Progenitor cell of endocrine pancreas (in vitro differentiated cells): ENCODE results near the gene SPRED2. TPM values are rescaled to one million over a fixed set of nuclear protein-coding genes. Genes with fewer than 3 reads are reported as not detected.

Experiments
- DNase-seq: peaks from one replicate; pipeline ENCODE4 v3.0.0; 2021; ENCODE audit warnings: low spot score; ENCODE audit not compliant: unreplicated experiment
- H3K27ac Mint-ChIP-seq: 2 replicates; pipeline ENCODE4 v1.8.0; 2021; ENCODE audit warnings: mild to moderate bottlenecking, moderate library complexity, mixed read lengths
- H3K27me3 Mint-ChIP-seq: 2 replicates; pipeline ENCODE4 v1.8.0; 2021; ENCODE audit warnings: mixed read lengths
- H3K36me3 Mint-ChIP-seq: 2 replicates; pipeline ENCODE4 v1.8.0; 2022; ENCODE audit warnings: mixed read lengths; ENCODE audit not compliant: insufficient read depth
- H3K4me1 Mint-ChIP-seq: 2 replicates; pipeline ENCODE4 v1.8.0; 2021; ENCODE audit warnings: low read depth, mixed read lengths
- H3K4me3 Mint-ChIP-seq: 2 replicates; pipeline ENCODE4 v1.8.0; 2021; ENCODE audit warnings: low read depth, mild to moderate bottlenecking, moderate library complexity, mixed read lengths
- H3K9me3 Mint-ChIP-seq: 2 replicates; pipeline ENCODE4 v1.8.0; 2021; ENCODE audit warnings: low read depth, mixed read lengths
- CTCF ChIP-seq: fragments of 200-600 bp; sonication (generic); IDR thresholded peaks from one replicate; pipeline ENCODE4 v1.5.0; 2021; ENCODE audit warnings: antibody characterized with exemption, mild to moderate bottlenecking; ENCODE audit not compliant: unreplicated experiment
- total RNA-seq: library from RNA; stranded (reverse); gene quantifications from 2 replicates; pipeline ENCODE4 v1.2.1, GENCODE V29; 2021

The SPRED2 gene
- total RNA-seq, 1 donor from 2014 or later: 38.6 TPM

GRCh38 chr2:65407240-65407639 is 25.2 kb downstream of the SPRED2 start:
- no peak for DNase-seq
- Mint-ChIP-seq H3K4me3 (no peak overlapping the region), H3K27me3 (no peaks in the 10 kb centered on the region), H3K4me1 (peaks cover 46% of the 10 kb centered on the region), H3K9me3 (no peaks in the 10 kb centered on the region), H3K36me3 (no peaks in the 10 kb centered on the region), H3K27ac (no peak overlapping the region)
- no peak for TF ChIP-seq CTCF

- no peaks in the 10 kb centered on the region for H3K27me3 Mint-ChIP-seq
- H3K4me1 Mint-ChIP-seq: peaks cover 36% of the 10 kb centered on the region
- H3K36me3 Mint-ChIP-seq: no peaks in the 10 kb centered on the region
- no peak for DNase-seq
- no peak for TF ChIP-seq CTCF
- H3K27ac Mint-ChIP-seq: peak overlapping the region; percentile 58
- no peak overlapping the region for H3K4me3 Mint-ChIP-seq
- no peaks in the 10 kb centered on the region for H3K9me3 Mint-ChIP-seq
Observed at GRCh38 chr2:65404988-65405697, 27.3 kb downstream of the SPRED2 start.

GRCh38 chr2:65403529-65403915 is 28.9 kb downstream of the SPRED2 start:
- Mint-ChIP-seq H3K9me3 (no peaks in the 10 kb centered on the region), H3K36me3 (peaks cover 4% of the 10 kb centered on the region)

GRCh38 chr2:65402780-65403528 is 29.4 kb downstream of the SPRED2 start:
- no peak for TF ChIP-seq CTCF
- Mint-ChIP-seq H3K27ac (no peak overlapping the region), H3K27me3 (no peaks in the 10 kb centered on the region), H3K4me1 (peaks cover 29% of the 10 kb centered on the region), H3K4me3 (no peak overlapping the region), H3K36me3 (peaks cover 7% of the 10 kb centered on the region), H3K9me3 (peaks cover 4% of the 10 kb centered on the region)
- no peak for DNase-seq

More at GRCh38 chr2:65403529-65403915, 28.9 kb downstream of the SPRED2 start:
- Mint-ChIP-seq H3K4me1 (peaks cover 32% of the 10 kb centered on the region), H3K27ac (no peak overlapping the region), H3K4me3 (no peak overlapping the region), H3K27me3 (no peaks in the 10 kb centered on the region)
- no peak for DNase-seq
- no peak for TF ChIP-seq CTCF

GRCh38 chr2:65402323-65402722 is 30.1 kb downstream of the SPRED2 start:
- H3K27me3 Mint-ChIP-seq: no peaks in the 10 kb centered on the region
- no peak overlapping the region for H3K4me3 Mint-ChIP-seq
- no peak for TF ChIP-seq CTCF
- peaks cover 25% of the 10 kb centered on the region for H3K4me1 Mint-ChIP-seq
- no peak for DNase-seq
- H3K27ac Mint-ChIP-seq: no peak overlapping the region
- peaks cover 7% of the 10 kb centered on the region for H3K36me3 Mint-ChIP-seq
- H3K9me3 Mint-ChIP-seq: peaks cover 4% of the 10 kb centered on the region
